Smooth muscle cell (in vitro differentiated cells): ENCODE data around the gene MTRF1. TPM values are rescaled to one million over a fixed set of nuclear protein-coding genes. Genes with fewer than 3 reads are reported as not detected.

Experiments
- DNase-seq: peaks from one replicate; lab custom pipeline; 2025; ENCODE audit not compliant: unreplicated experiment; lab: John Stamatoyannopoulos, UW
- H2AFZ ChIP-seq: fragments of 200-600 bp; sonication (generic); 2 replicates; pipeline ENCODE4 v1.6.0; 2016; ENCODE audit warnings: antibody characterized with exemption, low read depth, mild to moderate bottlenecking
- H3F3A ChIP-seq: fragments of 200-600 bp; sonication (generic); 2 replicates; pipeline ENCODE4 v1.6.0; 2017; ENCODE audit warnings: antibody characterized with exemption, low read depth
- H3K27ac ChIP-seq: fragments of 200-600 bp; sonication (generic); 2 replicates; pipeline ENCODE4 v1.5.1; 2016; ENCODE audit warnings: low read depth, mild to moderate bottlenecking
- H3K27me3 ChIP-seq: fragments of 200-600 bp; sonication (generic); 2 replicates; pipeline ENCODE4 v1.6.1; 2016; ENCODE audit warnings: low read depth, mild to moderate bottlenecking
- H3K36me3 ChIP-seq: fragments of 200-600 bp; sonication (generic); 2 replicates; pipeline ENCODE4 v1.5.1; 2016; ENCODE audit warnings: low read depth
- H3K4me1 ChIP-seq: fragments of 200-600 bp; sonication (generic); 2 replicates; pipeline ENCODE4 v1.5.1; 2016; ENCODE audit warnings: low read depth
- H3K4me2 ChIP-seq: fragments of 200-600 bp; sonication (generic); 2 replicates; pipeline ENCODE4 v1.6.0; 2016; ENCODE audit warnings: mild to moderate bottlenecking
- H3K4me3 ChIP-seq: fragments of 200-600 bp; sonication (generic); 2 replicates; pipeline ENCODE4 v1.5.1; 2016; ENCODE audit warnings: mild to moderate bottlenecking
- H3K79me2 ChIP-seq: fragments of 200-600 bp; sonication (generic); 2 replicates; pipeline ENCODE4 v1.6.0; 2016; ENCODE audit warnings: low read depth, mild to moderate bottlenecking
- H3K9ac ChIP-seq: fragments of 200-600 bp; sonication (generic); 2 replicates; pipeline ENCODE4 v1.6.0; 2016; ENCODE audit warnings: low read depth
- H3K9me3 ChIP-seq: fragments of 200-600 bp; sonication (generic); replicated peaks from 2 replicates; pipeline ENCODE4 v1.5.1; 2016; ENCODE audit warnings: low read depth
- H4K20me1 ChIP-seq: fragments of 200-600 bp; sonication (generic); 2 replicates; pipeline ENCODE4 v1.6.0; 2016; ENCODE audit warnings: low read depth
- CTCF ChIP-seq: fragments of 200-600 bp; sonication (generic); IDR thresholded peaks from 2 replicates; pipeline ENCODE4 v1.5.1; 2017; ENCODE audit warnings: borderline replicate concordance, mild to moderate bottlenecking, antibody characterized with exemption; ENCODE audit not compliant: insufficient read depth, poor library complexity, severe bottlenecking
- WGBS: methylation state at CpG from one replicate; pipeline ENCODE4 v1.1.7; 2016; ENCODE audit warnings: low lambda C conversion rate; 5-methylcytosine and 5-hydroxymethylcytosine counted together
- polyA plus RNA-seq: library from polyadenylated mRNA; unstranded; fragments of >200 nt; fragmentation: Nextera tagmentation; extraction: Ambion mirVana; gene quantifications from 2 replicates; pipeline ENCODE4 v1.2.1, GENCODE V29; 2016
- total RNA-seq: library from RNA; depleted of rRNA; stranded (reverse); fragments of >200 nt; gene quantifications from 2 replicates; pipeline ENCODE4 v1.2.3, GENCODE V29; 2014

MTRF1 gene
- total and polyA plus RNA-seq, 2 experiments from 2014 or later: 4.7 to 6.5 TPM

- Histone ChIP-seq H3K4me1 (no peaks in the 10 kb centered on the region), H3K27ac (no peak overlapping the region), H4K20me1 (no peaks in the 10 kb centered on the region), H3K9ac (no peak overlapping the region), H3K4me3 (no peak overlapping the region), H2AFZ (no peak overlapping the region), H3K36me3 (no peaks in the 10 kb centered on the region), H3K79me2 (no peaks in the 10 kb centered on the region), H3F3A (no peaks in the 10 kb centered on the region), H3K4me2 (no peak overlapping the region), H3K27me3 (no peaks in the 10 kb centered on the region), H3K9me3 (no peaks in the 10 kb centered on the region)
- TF ChIP-seq CTCF: no peak
- 96% methylated on average over 8 of the region's 8 CpGs for WGBS
- no peak for DNase-seq
These were observed 16.3 kb downstream of the MTRF1 start for GRCh38 chr13:41246969-41247680.

- no peaks in the 10 kb centered on the region for H3K4me1 ChIP-seq
- H3K27ac ChIP-seq: no peak overlapping the region
- H3K4me3 ChIP-seq: no peak overlapping the region
- H2AFZ ChIP-seq: no peak overlapping the region
- no peak overlapping the region for H3K4me2 ChIP-seq
- 89% methylated on average over 3 of the region's 3 CpGs for WGBS
- H3K27me3 ChIP-seq: no peaks in the 10 kb centered on the region
- no peak overlapping the region for H3K9ac ChIP-seq
- no peaks in the 10 kb centered on the region for H3K9me3 ChIP-seq
- no peaks in the 10 kb centered on the region for H3K79me2 ChIP-seq
- no peaks in the 10 kb centered on the region for H3F3A ChIP-seq
- H3K36me3 ChIP-seq: no peaks in the 10 kb centered on the region
- DNase-seq: no peak
- H4K20me1 ChIP-seq: no peaks in the 10 kb centered on the region
- TF ChIP-seq CTCF: no peak
These were observed 18.8 kb downstream of the MTRF1 start for GRCh38 chr13:41244556-41244955.

DNA sequence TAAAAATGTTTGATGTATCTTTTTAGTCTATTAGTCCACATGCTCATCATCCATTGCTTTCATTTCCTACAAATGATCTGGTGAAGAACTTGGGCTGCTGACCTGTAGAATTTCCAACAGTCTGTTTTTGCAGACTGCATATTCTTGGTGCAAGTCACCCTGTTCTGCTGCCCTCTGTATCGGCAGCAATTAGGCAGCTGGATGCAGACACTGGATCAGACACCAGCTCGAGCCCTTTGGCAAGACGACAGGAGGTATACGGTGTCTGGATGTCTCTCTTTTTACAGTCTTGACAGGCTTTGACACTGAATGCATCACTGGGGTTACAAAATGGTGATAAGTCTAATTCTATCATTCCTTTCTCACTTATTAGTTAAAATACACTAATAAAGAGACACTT lies 21.8 kb downstream of the MTRF1 start:
- no peaks in the 10 kb centered on the region for H3K36me3 ChIP-seq
- no peak overlapping the region for H3K4me3 ChIP-seq
- TF ChIP-seq CTCF: no peak
- no peaks in the 10 kb centered on the region for H3F3A ChIP-seq
- WGBS: 75% methylated on average over 4 of the region's 4 CpGs
- H3K4me2 ChIP-seq: no peak overlapping the region
- no peak overlapping the region for H3K27ac ChIP-seq
- no peaks in the 10 kb centered on the region for H3K27me3 ChIP-seq
- no peaks in the 10 kb centered on the region for H3K4me1 ChIP-seq
- no peaks in the 10 kb centered on the region for H3K79me2 ChIP-seq
- H3K9me3 ChIP-seq: no peaks in the 10 kb centered on the region
- DNase-seq: no peak
- H4K20me1 ChIP-seq: no peaks in the 10 kb centered on the region
- no peak overlapping the region for H2AFZ ChIP-seq
- H3K9ac ChIP-seq: no peak overlapping the region

DNA sequence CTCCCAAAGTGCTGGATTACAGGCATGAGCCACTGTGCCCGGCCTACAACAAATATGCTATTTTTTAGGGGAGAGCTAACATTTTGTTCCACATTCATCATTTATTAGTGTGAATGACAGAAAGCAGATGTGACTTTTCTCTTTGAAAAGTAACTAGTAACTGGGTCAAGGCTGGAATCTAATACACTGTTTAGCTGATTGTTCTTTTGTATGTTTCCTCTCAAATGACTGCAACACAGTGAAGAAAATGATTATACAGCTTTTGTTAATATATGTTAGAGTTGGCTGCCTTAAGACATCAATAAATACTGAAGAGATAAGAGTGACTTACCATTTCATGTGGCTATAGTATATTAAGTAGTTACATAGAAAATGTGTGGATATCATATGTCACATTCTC lies 27.0 kb downstream of the MTRF1 start:
- TF ChIP-seq CTCF: no peak
- no peak for DNase-seq
- WGBS: 80% methylated on average over 1 of the region's 1 CpG

More for the DNA sequence above, 27.0 kb downstream of the MTRF1 start:
- Histone ChIP-seq H3K4me2 (no peak overlapping the region), H3K4me1 (no peaks in the 10 kb centered on the region), H3K4me3 (no peak overlapping the region), H3K9ac (no peak overlapping the region), H3K27ac (no peak overlapping the region), H3K79me2 (no peaks in the 10 kb centered on the region), H3K9me3 (no peaks in the 10 kb centered on the region), H4K20me1 (no peaks in the 10 kb centered on the region), H3K27me3 (no peaks in the 10 kb centered on the region), H2AFZ (no peak overlapping the region), H3K36me3 (no peaks in the 10 kb centered on the region), H3F3A (no peaks in the 10 kb centered on the region)
